GM23338 (cell line): ENCODE measurements around the gene LAMB1. TPM values are rescaled to one million over a fixed set of nuclear protein-coding genes. Genes with fewer than 3 reads are reported as not detected.
"Not testable (repeated sequence)": the region's sequence is repeated elsewhere in the genome, so short reads cannot be mapped to it uniquely, and the experiment has no call there.

Experiments
- ATAC-seq: fragments of 200-7000 bp; cut with Tn5 transposase; 3 replicates; pipeline ENCODE4 v1.9.1; 2020
- DNase-seq: peaks from one replicate; pipeline ENCODE4 v3.0.0-alpha.2; 2015; ENCODE audit warnings: low spot score
- H2AFZ ChIP-seq: fragments of 200-600 bp; sonication (generic); 2 replicates; pipeline ENCODE4 v1.8.0; 2016; ENCODE audit warnings: antibody characterized with exemption, mild to moderate bottlenecking, moderate library complexity
- H3F3A ChIP-seq: fragments of 200-600 bp; sonication (generic); replicated peaks from 2 replicates; pipeline ENCODE4 v1.8.0; 2017; ENCODE audit warnings: antibody characterized with exemption, mixed run types, low read depth
- H3K27ac ChIP-seq: fragments of 200-600 bp; sonication (generic); 2 replicates; pipeline ENCODE4 v1.6.1; 2016; ENCODE audit warnings: low read depth
- H3K27me3 ChIP-seq: fragments of 200-600 bp; sonication (generic); 2 replicates; pipeline ENCODE4 v1.8.0; 2016; ENCODE audit warnings: mild to moderate bottlenecking, mixed run types, moderate library complexity; ENCODE audit not compliant: insufficient read depth
- H3K36me3 ChIP-seq: fragments of 200-600 bp; sonication (generic); 2 replicates; pipeline ENCODE4 v1.8.0; 2016; ENCODE audit warnings: mild to moderate bottlenecking; ENCODE audit not compliant: insufficient read depth
- H3K4me1 ChIP-seq: fragments of 200-600 bp; sonication (generic); 2 replicates; pipeline ENCODE4 v1.8.0; 2016; ENCODE audit warnings: mild to moderate bottlenecking, moderate library complexity; ENCODE audit not compliant: insufficient read depth
- H3K4me2 ChIP-seq: fragments of 200-600 bp; sonication (generic); 2 replicates; pipeline ENCODE4 v1.7.1; 2017; ENCODE audit warnings: mixed run types
- H3K4me3 ChIP-seq: fragments of 200-600 bp; sonication (generic); 2 replicates; pipeline ENCODE4 v1.6.1; 2016; ENCODE audit warnings: mixed run types
- H3K79me2 ChIP-seq: fragments of 200-600 bp; sonication (generic); replicated peaks from 2 replicates; pipeline ENCODE4 v1.8.0; 2017; ENCODE audit warnings: mild to moderate bottlenecking; ENCODE audit not compliant: insufficient read depth
- H3K9me2 ChIP-seq: fragments of 200-600 bp; sonication (generic); 2 replicates; pipeline ENCODE4 v1.8.0; 2017; ENCODE audit not compliant: insufficient read depth
- H4K20me1 ChIP-seq: fragments of 200-600 bp; sonication (generic); replicated peaks from 2 replicates; pipeline ENCODE4 v1.8.0; 2017; ENCODE audit warnings: mild to moderate bottlenecking; ENCODE audit not compliant: insufficient read depth
- H3K27ac Mint-ChIP-seq: 2 replicates; pipeline ENCODE4 v1.8.0; 2020; ENCODE audit warnings: inconsistent platforms, mild to moderate bottlenecking, moderate library complexity, mixed read lengths
- H3K27me3 Mint-ChIP-seq: 3 replicates; pipeline ENCODE4 v1.8.0; 2022; ENCODE audit warnings: low read depth, mild to moderate bottlenecking, moderate library complexity, mixed read lengths, inconsistent platforms; ENCODE audit not compliant: insufficient read depth, poor library complexity
- H3K36me3 Mint-ChIP-seq: 3 replicates; pipeline ENCODE4 v1.8.0; 2021; ENCODE audit warnings: low read depth, mild to moderate bottlenecking, inconsistent platforms, moderate library complexity, mixed read lengths
- H3K4me1 Mint-ChIP-seq: 3 replicates; pipeline ENCODE4 v1.8.0; 2020; ENCODE audit warnings: mild to moderate bottlenecking, inconsistent platforms, mixed read lengths
- H3K4me3 Mint-ChIP-seq: 3 replicates; pipeline ENCODE4 v1.8.0; 2021; ENCODE audit warnings: moderate library complexity, mild to moderate bottlenecking, inconsistent platforms, mixed read lengths
- H3K9me3 Mint-ChIP-seq: 3 replicates; pipeline ENCODE4 v1.8.0; 2020; ENCODE audit warnings: moderate library complexity, mild to moderate bottlenecking, inconsistent platforms, mixed read lengths
- CREB1 ChIP-seq: fragments of 250-450 bp; sonication (Bioruptor Pico); IDR thresholded peaks from 2 replicates; pipeline ENCODE4 v1.5.0; 2020; ENCODE audit warnings: low read depth, mild to moderate bottlenecking, moderate library complexity
- EZH2 ChIP-seq: fragments of 200-600 bp; sonication (generic); IDR thresholded peaks from one replicate; pipeline ENCODE4 v1.8.0; 2017; ENCODE audit warnings: antibody characterized with exemption, mild to moderate bottlenecking, low read depth; ENCODE audit not compliant: unreplicated experiment
- EZH2phosphoT487 ChIP-seq: fragments of 200-600 bp; sonication (generic); IDR thresholded peaks from one replicate; pipeline ENCODE4 v1.8.1; 2018; ENCODE audit warnings: antibody characterized with exemption; ENCODE audit not compliant: unreplicated experiment
- JUNB ChIP-seq: IDR thresholded peaks from one replicate; pipeline ENCODE4 v1.6.1; 2016; ENCODE audit warnings: antibody characterized with exemption; ENCODE audit not compliant: unreplicated experiment
- POLR2AphosphoS5 ChIP-seq: IDR thresholded peaks from 2 replicates; pipeline ENCODE4 v1.6.1; 2016; ENCODE audit warnings: antibody characterized with exemption, low read depth
- STAT1 ChIP-seq: IDR thresholded peaks from one replicate; pipeline ENCODE4 v1.6.1; 2016; ENCODE audit warnings: antibody characterized with exemption; ENCODE audit not compliant: unreplicated experiment
- ZNF114 ChIP-seq: fragments of 250-450 bp; sonication (Bioruptor Pico); IDR thresholded peaks from 2 replicates; pipeline ENCODE4 v1.5.0; 2020; ENCODE audit warnings: mild to moderate bottlenecking, moderate library complexity
- ZNF331 ChIP-seq: fragments of 250-450 bp; sonication (Bioruptor Pico); IDR thresholded peaks from 2 replicates; pipeline ENCODE4 v1.5.0; 2020; ENCODE audit warnings: low read depth, mild to moderate bottlenecking, moderate library complexity
- polyA plus RNA-seq: library from polyadenylated mRNA; unstranded; fragments of >200 nt; fragmentation: Nextera tagmentation; extraction: Ambion mirVana; gene quantifications from 2 replicates; pipeline ENCODE4 v1.2.1, GENCODE V29; 2016
- total RNA-seq: library from RNA; depleted of rRNA; stranded (reverse); fragments of >200 nt; shearing (Covaris generic); gene quantifications from 2 replicates; pipeline ENCODE4 v1.2.3, GENCODE V29; 2014
- TF ChIP-seq, protein P1 (sequence below), 2 experiments: fragments of 200-600 bp in 1 of 2; sonication (generic) in 1 of 2; conservative IDR thresholded peaks; 2 replicates each; pipeline versions ENCODE4 v1.5.1 to v1.6.1; 2016 to 2017; ENCODE audit warnings: antibody characterized with exemption in 2 of 2, low read depth in 2 of 2, mild to moderate bottlenecking in 2 of 2, moderate library complexity in 1 of 2
- TF ChIP-seq, protein P2 (sequence below): fragments of 250-450 bp; sonication (Bioruptor Pico); IDR thresholded peaks from 2 replicates; pipeline ENCODE4 v1.5.0; 2020; ENCODE audit warnings: mild to moderate bottlenecking, moderate library complexity
- TF ChIP-seq, protein P3 (sequence below): IDR thresholded peaks from 2 replicates; pipeline ENCODE4 v1.6.1; 2016; ENCODE audit warnings: antibody characterized with exemption

LAMB1 gene
- total and polyA plus RNA-seq, 2 experiments from 2014 or later: 53.5 to 57.8 TPM

DNA sequence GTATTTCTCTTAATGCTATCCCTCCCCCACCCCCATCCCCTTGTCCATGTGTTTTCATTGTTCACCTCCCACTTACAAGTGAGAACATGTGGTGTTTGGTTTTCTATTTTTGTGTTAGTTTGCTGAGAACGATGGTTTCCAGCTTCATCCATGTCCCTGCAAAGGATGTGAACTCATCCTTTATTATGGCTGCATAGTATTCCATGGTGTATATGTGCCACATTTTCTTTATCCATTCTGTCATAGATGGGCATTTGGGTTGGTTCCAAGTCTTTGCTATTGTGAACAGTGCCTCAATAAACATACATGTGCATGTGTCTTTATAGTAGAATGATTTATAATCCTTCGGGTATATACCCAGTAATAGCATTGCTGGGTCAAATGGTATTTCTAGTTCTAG lies 81.1 kb downstream of the LAMB1 start:
- not testable (repeated sequence) for DNase-seq

DNA sequence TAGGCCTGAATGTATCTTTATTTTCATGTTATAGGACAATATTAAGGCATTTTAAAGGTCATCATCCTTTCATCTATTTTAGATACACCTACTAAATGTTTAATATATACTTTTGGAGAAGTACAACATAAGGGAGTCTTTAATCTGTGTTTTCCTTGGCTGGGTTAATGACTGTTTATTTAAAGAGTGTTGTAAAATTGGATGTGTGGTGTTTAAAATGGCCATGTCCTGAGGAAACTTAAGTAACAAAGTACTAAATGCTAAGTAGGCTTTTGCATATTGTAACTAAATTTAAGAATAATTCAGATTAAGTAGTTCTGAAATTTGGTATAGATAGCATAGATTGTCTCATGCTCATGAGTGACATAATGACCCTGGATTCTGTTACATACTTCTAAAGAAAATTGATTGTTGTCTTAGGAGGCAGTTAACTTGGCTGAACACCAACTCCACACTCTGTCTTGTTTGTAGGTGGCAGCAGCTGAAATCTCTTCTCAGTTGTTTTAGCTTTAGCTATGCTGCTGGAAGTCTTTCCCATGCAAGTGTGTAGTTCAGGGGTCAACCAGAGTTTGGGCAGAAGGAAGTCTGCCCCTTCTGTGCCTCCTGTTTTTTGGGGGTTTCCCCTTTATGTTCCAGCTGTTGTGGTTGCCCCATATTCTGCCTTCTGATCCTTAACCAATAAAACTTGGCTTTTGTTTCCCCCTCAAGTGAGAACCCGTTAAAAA lies 82.8 kb downstream of the LAMB1 start:
- TF ChIP-seq, protein P1, sequence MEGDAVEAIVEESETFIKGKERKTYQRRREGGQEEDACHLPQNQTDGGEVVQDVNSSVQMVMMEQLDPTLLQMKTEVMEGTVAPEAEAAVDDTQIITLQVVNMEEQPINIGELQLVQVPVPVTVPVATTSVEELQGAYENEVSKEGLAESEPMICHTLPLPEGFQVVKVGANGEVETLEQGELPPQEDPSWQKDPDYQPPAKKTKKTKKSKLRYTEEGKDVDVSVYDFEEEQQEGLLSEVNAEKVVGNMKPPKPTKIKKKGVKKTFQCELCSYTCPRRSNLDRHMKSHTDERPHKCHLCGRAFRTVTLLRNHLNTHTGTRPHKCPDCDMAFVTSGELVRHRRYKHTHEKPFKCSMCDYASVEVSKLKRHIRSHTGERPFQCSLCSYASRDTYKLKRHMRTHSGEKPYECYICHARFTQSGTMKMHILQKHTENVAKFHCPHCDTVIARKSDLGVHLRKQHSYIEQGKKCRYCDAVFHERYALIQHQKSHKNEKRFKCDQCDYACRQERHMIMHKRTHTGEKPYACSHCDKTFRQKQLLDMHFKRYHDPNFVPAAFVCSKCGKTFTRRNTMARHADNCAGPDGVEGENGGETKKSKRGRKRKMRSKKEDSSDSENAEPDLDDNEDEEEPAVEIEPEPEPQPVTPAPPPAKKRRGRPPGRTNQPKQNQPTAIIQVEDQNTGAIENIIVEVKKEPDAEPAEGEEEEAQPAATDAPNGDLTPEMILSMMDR (conservative IDR thresholded peaks at IDR 0.05; ENCODE audit: low read depth in 2 of 2): no peak
- TF ChIP-seq EZH2phosphoT487: no peak
- no peak for TF ChIP-seq ZNF114 (CRISPR knock-in tag)
- TF ChIP-seq, protein P2, sequence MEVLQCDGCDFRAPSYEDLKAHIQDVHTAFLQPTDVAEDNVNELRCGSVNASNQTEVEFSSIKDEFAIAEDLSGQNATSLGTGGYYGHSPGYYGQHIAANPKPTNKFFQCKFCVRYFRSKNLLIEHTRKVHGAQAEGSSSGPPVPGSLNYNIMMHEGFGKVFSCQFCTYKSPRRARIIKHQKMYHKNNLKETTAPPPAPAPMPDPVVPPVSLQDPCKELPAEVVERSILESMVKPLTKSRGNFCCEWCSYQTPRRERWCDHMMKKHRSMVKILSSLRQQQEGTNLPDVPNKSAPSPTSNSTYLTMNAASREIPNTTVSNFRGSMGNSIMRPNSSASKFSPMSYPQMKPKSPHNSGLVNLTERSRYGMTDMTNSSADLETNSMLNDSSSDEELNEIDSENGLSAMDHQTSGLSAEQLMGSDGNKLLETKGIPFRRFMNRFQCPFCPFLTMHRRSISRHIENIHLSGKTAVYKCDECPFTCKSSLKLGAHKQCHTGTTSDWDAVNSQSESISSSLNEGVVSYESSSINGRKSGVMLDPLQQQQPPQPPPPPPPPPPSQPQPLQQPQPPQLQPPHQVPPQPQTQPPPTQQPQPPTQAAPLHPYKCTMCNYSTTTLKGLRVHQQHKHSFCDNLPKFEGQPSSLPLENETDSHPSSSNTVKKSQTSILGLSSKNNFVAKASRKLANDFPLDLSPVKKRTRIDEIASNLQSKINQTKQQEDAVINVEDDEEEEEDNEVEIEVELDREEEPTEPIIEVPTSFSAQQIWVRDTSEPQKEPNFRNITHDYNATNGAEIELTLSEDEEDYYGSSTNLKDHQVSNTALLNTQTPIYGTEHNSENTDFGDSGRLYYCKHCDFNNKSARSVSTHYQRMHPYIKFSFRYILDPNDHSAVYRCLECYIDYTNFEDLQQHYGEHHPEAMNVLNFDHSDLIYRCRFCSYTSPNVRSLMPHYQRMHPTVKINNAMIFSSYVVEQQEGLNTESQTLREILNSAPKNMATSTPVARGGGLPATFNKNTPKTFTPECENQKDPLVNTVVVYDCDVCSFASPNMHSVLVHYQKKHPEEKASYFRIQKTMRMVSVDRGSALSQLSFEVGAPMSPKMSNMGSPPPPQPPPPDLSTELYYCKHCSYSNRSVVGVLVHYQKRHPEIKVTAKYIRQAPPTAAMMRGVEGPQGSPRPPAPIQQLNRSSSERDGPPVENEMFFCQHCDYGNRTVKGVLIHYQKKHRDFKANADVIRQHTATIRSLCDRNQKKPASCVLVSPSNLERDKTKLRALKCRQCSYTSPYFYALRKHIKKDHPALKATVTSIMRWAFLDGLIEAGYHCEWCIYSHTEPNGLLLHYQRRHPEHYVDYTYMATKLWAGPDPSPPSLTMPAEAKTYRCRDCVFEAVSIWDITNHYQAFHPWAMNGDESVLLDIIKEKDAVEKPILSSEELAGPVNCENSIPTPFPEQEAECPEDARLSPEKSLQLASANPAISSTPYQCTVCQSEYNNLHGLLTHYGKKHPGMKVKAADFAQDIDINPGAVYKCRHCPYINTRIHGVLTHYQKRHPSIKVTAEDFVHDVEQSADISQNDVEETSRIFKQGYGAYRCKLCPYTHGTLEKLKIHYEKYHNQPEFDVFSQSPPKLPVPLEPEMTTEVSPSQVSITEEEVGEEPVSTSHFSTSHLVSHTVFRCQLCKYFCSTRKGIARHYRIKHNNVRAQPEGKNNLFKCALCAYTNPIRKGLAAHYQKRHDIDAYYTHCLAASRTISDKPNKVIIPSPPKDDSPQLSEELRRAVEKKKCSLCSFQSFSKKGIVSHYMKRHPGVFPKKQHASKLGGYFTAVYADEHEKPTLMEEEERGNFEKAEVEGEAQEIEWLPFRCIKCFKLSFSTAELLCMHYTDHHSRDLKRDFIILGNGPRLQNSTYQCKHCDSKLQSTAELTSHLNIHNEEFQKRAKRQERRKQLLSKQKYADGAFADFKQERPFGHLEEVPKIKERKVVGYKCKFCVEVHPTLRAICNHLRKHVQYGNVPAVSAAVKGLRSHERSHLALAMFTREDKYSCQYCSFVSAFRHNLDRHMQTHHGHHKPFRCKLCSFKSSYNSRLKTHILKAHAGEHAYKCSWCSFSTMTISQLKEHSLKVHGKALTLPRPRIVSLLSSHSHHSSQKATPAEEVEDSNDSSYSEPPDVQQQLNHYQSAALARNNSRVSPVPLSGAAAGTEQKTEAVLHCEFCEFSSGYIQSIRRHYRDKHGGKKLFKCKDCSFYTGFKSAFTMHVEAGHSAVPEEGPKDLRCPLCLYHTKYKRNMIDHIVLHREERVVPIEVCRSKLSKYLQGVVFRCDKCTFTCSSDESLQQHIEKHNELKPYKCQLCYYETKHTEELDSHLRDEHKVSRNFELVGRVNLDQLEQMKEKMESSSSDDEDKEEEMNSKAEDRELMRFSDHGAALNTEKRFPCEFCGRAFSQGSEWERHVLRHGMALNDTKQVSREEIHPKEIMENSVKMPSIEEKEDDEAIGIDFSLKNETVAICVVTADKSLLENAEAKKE (CRISPR knock-in tag): no peak
- no peak for TF ChIP-seq POLR2AphosphoS5
- TF ChIP-seq JUNB: no peak
- no peak for TF ChIP-seq STAT1
- TF ChIP-seq CREB1 (CRISPR knock-in tag): no peak
- no peak for TF ChIP-seq EZH2
- no peak for TF ChIP-seq ZNF331 (CRISPR knock-in tag)
- TF ChIP-seq, protein P3, sequence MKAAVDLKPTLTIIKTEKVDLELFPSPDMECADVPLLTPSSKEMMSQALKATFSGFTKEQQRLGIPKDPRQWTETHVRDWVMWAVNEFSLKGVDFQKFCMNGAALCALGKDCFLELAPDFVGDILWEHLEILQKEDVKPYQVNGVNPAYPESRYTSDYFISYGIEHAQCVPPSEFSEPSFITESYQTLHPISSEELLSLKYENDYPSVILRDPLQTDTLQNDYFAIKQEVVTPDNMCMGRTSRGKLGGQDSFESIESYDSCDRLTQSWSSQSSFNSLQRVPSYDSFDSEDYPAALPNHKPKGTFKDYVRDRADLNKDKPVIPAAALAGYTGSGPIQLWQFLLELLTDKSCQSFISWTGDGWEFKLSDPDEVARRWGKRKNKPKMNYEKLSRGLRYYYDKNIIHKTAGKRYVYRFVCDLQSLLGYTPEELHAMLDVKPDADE: no peak
- H3K27ac Mint-ChIP-seq: no peak overlapping the region; the same call in 1 of the 2 replicates

More for the DNA sequence above, 81.1 kb downstream of the LAMB1 start:
- not testable (repeated sequence) for H3K27me3 ChIP-seq, H3K27me3 Mint-ChIP-seq, H3K27ac ChIP-seq, H3K9me2 ChIP-seq, H3K79me2 ChIP-seq, H2AFZ ChIP-seq, ATAC-seq, H3F3A ChIP-seq, H3K4me3 Mint-ChIP-seq, H3K9me3 Mint-ChIP-seq, H3K27ac Mint-ChIP-seq, H4K20me1 ChIP-seq, H3K4me2 ChIP-seq, H3K4me3 ChIP-seq
- peaks cover 27% of the 10 kb centered on the region for H3K4me1 ChIP-seq
- Mint-ChIP-seq H3K36me3 (peaks cover 65% of the 10 kb centered on the region), H3K4me1 (peaks cover 15% of the 10 kb centered on the region)
- peaks cover 35% of the 10 kb centered on the region for H3K36me3 ChIP-seq

More for the DNA sequence above, 82.8 kb downstream of the LAMB1 start:
- peaks cover 12% of the 10 kb centered on the region for H3K4me1 Mint-ChIP-seq
- DNase-seq (no peak), ATAC-seq (no peak)
- peaks cover 15% of the 10 kb centered on the region for H3K4me1 ChIP-seq
- no peaks in the 10 kb centered on the region for H3K9me3 Mint-ChIP-seq
- no peak overlapping the region for H2AFZ ChIP-seq
- H3K36me3 ChIP-seq: peaks cover 31% of the 10 kb centered on the region
- peaks cover 64% of the 10 kb centered on the region for H3K36me3 Mint-ChIP-seq
- H3K79me2 ChIP-seq: no peaks in the 10 kb centered on the region
- H3K27me3 Mint-ChIP-seq: peaks cover 2% of the 10 kb centered on the region
- no peaks in the 10 kb centered on the region for H3K9me2 ChIP-seq
- H3K4me3 ChIP-seq: no peak overlapping the region
- H3F3A ChIP-seq: no peaks in the 10 kb centered on the region
- no peaks in the 10 kb centered on the region for H3K27me3 ChIP-seq
- H3K27ac ChIP-seq: no peak overlapping the region
- no peak overlapping the region for H3K4me2 ChIP-seq
- no peak overlapping the region for H3K4me3 Mint-ChIP-seq
- H4K20me1 ChIP-seq: 0 out of 2 replicates have a peak, but pooled peaks cover 4% of the 10 kb centered on the region
